GM23248 (cell line): Measurements from ENCODE around the gene IL10. TPM values are rescaled to one million over a fixed set of nuclear protein-coding genes. Genes with fewer than 3 reads are reported as not detected.

Source experiments
- DNase-seq: peaks from one replicate; pipeline ENCODE4 v3.0.0-alpha.2; 2015
- H2AFZ ChIP-seq: fragments of 200-600 bp; sonication (generic); 2 replicates; pipeline ENCODE4 v1.6.1; 2016; ENCODE audit warnings: antibody characterized with exemption
- H3F3A ChIP-seq: fragments of 200-600 bp; sonication (generic); 2 replicates; pipeline ENCODE4 v1.6.1; 2016; ENCODE audit warnings: mild to moderate bottlenecking, antibody characterized with exemption, mixed run types; ENCODE audit not compliant: insufficient read depth
- H3K27ac ChIP-seq: fragments of 200-600 bp; sonication (generic); 2 replicates; pipeline ENCODE4 v1.5.1; 2016; ENCODE audit warnings: mild to moderate bottlenecking
- H3K27me3 ChIP-seq: fragments of 200-600 bp; sonication (generic); replicated peaks from 2 replicates; pipeline ENCODE4 v1.6.1; 2016; ENCODE audit warnings: mild to moderate bottlenecking; ENCODE audit not compliant: insufficient read depth
- H3K36me3 ChIP-seq: fragments of 200-600 bp; sonication (generic); 2 replicates; pipeline ENCODE4 v1.6.1; 2016; ENCODE audit warnings: low read depth, mild to moderate bottlenecking
- H3K4me1 ChIP-seq: fragments of 200-600 bp; sonication (generic); 2 replicates; pipeline ENCODE4 v1.6.1; 2016; ENCODE audit warnings: mild to moderate bottlenecking; ENCODE audit not compliant: insufficient read depth
- H3K4me2 ChIP-seq: fragments of 200-600 bp; sonication (generic); one replicate; pipeline ENCODE4 v1.6.1; 2016; ENCODE audit warnings: mild to moderate bottlenecking; ENCODE audit not compliant: unreplicated experiment
- H3K4me3 ChIP-seq: fragments of 200-600 bp; sonication (generic); 2 replicates; pipeline ENCODE4 v1.5.1; 2016; ENCODE audit warnings: mild to moderate bottlenecking
- H3K79me2 ChIP-seq: fragments of 200-600 bp; sonication (generic); 2 replicates; pipeline ENCODE4 v1.6.1; 2016; ENCODE audit warnings: mild to moderate bottlenecking; ENCODE audit not compliant: insufficient read depth
- H3K9ac ChIP-seq: fragments of 200-600 bp; sonication (generic); 2 replicates; pipeline ENCODE4 v1.6.1; 2016; ENCODE audit warnings: mild to moderate bottlenecking
- H3K9me2 ChIP-seq: fragments of 200-600 bp; sonication (generic); 2 replicates; pipeline ENCODE4 v1.6.1; 2016; ENCODE audit warnings: mixed run types, mild to moderate bottlenecking, moderate library complexity; ENCODE audit not compliant: insufficient read depth
- H3K9me3 ChIP-seq: fragments of 200-600 bp; sonication (generic); one replicate; pipeline ENCODE4 v1.6.1; 2017; ENCODE audit warnings: low read depth
- H4K20me1 ChIP-seq: fragments of 200-600 bp; sonication (generic); 2 replicates; pipeline ENCODE4 v1.6.0; 2016; ENCODE audit not compliant: insufficient read depth
- EZH2 ChIP-seq: fragments of 200-600 bp; sonication (generic); IDR thresholded peaks from 2 replicates; pipeline ENCODE4 v1.6.1; 2018; ENCODE audit warnings: antibody characterized with exemption, mild to moderate bottlenecking; ENCODE audit not compliant: insufficient read depth, poor library complexity, severe bottlenecking
- EZH2phosphoT487 ChIP-seq: fragments of 200-600 bp; sonication (generic); IDR thresholded peaks from 2 replicates; pipeline ENCODE4 v1.6.1; 2018; ENCODE audit warnings: antibody characterized with exemption, moderate library complexity, mild to moderate bottlenecking, low read depth; ENCODE audit not compliant: insufficient read depth
- WGBS, 2 experiments: methylation state at CpG; one replicate each; pipeline ENCODE4 v1.1.6; 2015 to 2017; ENCODE audit warnings: low lambda C conversion rate in 2 of 2, low coverage in 1 of 2; ENCODE audit errors: missing lambda C conversion rate in 2 of 2; 5-methylcytosine and 5-hydroxymethylcytosine counted together
- in situ Hi-C: fragments of 300-500 bp; cut with MboI; formaldehyde crosslinking; loops from 2 replicates; pipeline ENCODE4 v1.15.0; 2020
- polyA plus RNA-seq: library from polyadenylated mRNA; unstranded; fragments of >200 nt; fragmentation: Nextera tagmentation; extraction: Ambion mirVana; gene quantifications from 2 replicates; pipeline ENCODE4 v1.2.1, GENCODE V29; 2016
- total RNA-seq: library from RNA; depleted of rRNA; stranded (reverse); fragments of >200 nt; shearing (Covaris generic); gene quantifications from 2 replicates; pipeline ENCODE4 v1.2.3, GENCODE V29; 2014

The IL10 gene
- total and polyA plus RNA-seq, 2 experiments from 2014 or later, result not detected

- Histone ChIP-seq H3K27ac (no peak overlapping the region), H3K36me3 (peaks cover 26% of the 10 kb centered on the region), H3K9me3 (no peaks in the 10 kb centered on the region), H3K27me3 (no peaks in the 10 kb centered on the region), H3K9ac (no peak overlapping the region), H3K9me2 (no peaks in the 10 kb centered on the region), H3F3A (no peaks in the 10 kb centered on the region; the same call in 1 of the 2 replicates), H3K4me1 (no peaks in the 10 kb centered on the region), H4K20me1 (no peaks in the 10 kb centered on the region), H3K4me3 (no peak overlapping the region), H3K79me2 (peaks cover 52% of the 10 kb centered on the region), H2AFZ (no peak overlapping the region), H3K4me2 (no peak overlapping the region)
- 88 to 90% methylated on average over 11 of the region's 11 CpGs for WGBS, 2 experiments
- in situ Hi-C loops, result no loop called here
- DNase-seq, result no peak
- TF ChIP-seq EZH2, result no peak
- no peak for TF ChIP-seq EZH2phosphoT487
Measured at GRCh38 chr1:206732508-206732907, 39.8 kb downstream of the IL10 start.

- H2AFZ ChIP-seq, result no peak overlapping the region
- H3K4me2 ChIP-seq, result no peak overlapping the region
- H3K9me3 ChIP-seq, result no peaks in the 10 kb centered on the region
- no peak for DNase-seq
- no peak overlapping the region for H3K4me3 ChIP-seq
- no peaks in the 10 kb centered on the region for H3K27me3 ChIP-seq
- H3K27ac ChIP-seq, result no peak overlapping the region
- WGBS, 2 experiments, result 77 to 85% methylated on average over 3 of the region's 3 CpGs
- H3K9me2 ChIP-seq, result no peaks in the 10 kb centered on the region
- H4K20me1 ChIP-seq, result peaks cover 15% of the 10 kb centered on the region; the same call in 1 of the 2 replicates
- peaks cover 82% of the 10 kb centered on the region for H3K79me2 ChIP-seq
- peaks cover 21% of the 10 kb centered on the region for H3F3A ChIP-seq
- H3K9ac ChIP-seq, result no peak overlapping the region
- H3K36me3 ChIP-seq, result peaks cover 14% of the 10 kb centered on the region
- H3K4me1 ChIP-seq, result peaks cover 16% of the 10 kb centered on the region
- TF ChIP-seq EZH2phosphoT487, result no peak
- TF ChIP-seq EZH2, result no peak
- in situ Hi-C loops, result no loop called here
Measured at GRCh38 chr1:206729507-206729906, 42.8 kb downstream of the IL10 start.

GRCh38 chr1:206729050-206729449 lies 43.2 kb downstream of the IL10 start:
- in situ Hi-C loops, result no loop called here
- Histone ChIP-seq H3K36me3 (peaks cover 14% of the 10 kb centered on the region), H4K20me1 (peaks cover 15% of the 10 kb centered on the region; the same call in 1 of the 2 replicates)

GRCh38 chr1:206728697-206728987 lies 43.7 kb downstream of the IL10 start:
- Histone ChIP-seq H3F3A (peaks cover 28% of the 10 kb centered on the region), H3K4me2 (no peak overlapping the region), H3K79me2 (peaks cover 88% of the 10 kb centered on the region), H3K9me3 (no peaks in the 10 kb centered on the region), H3K9ac (no peak overlapping the region), H3K27ac (no peak overlapping the region), H3K27me3 (no peaks in the 10 kb centered on the region), H4K20me1 (peaks cover 15% of the 10 kb centered on the region; the same call in 1 of the 2 replicates), H3K4me3 (no peak overlapping the region), H3K4me1 (peaks cover 24% of the 10 kb centered on the region), H3K9me2 (no peaks in the 10 kb centered on the region), H3K36me3 (peaks cover 14% of the 10 kb centered on the region), H2AFZ (no peak overlapping the region)
- DNase-seq, result no peak
- 93 to 98% methylated on average over 9 of the region's 9 CpGs for WGBS, 2 experiments
- in situ Hi-C loops, result no loop called here
- TF ChIP-seq EZH2phosphoT487, result no peak
- no peak for TF ChIP-seq EZH2

More at GRCh38 chr1:206729050-206729449, 43.2 kb downstream of the IL10 start:
- no peak overlapping the region for H2AFZ ChIP-seq
- no peaks in the 10 kb centered on the region for H3K9me2 ChIP-seq
- WGBS, 2 experiments, result 81 to 83% methylated on average over 6 of the region's 6 CpGs
- H3K9ac ChIP-seq, result no peak overlapping the region
- H3K9me3 ChIP-seq, result no peaks in the 10 kb centered on the region
- peaks cover 21% of the 10 kb centered on the region for H3K4me1 ChIP-seq
- no peak overlapping the region for H3K4me3 ChIP-seq
- no peaks in the 10 kb centered on the region for H3K27me3 ChIP-seq
- no peak overlapping the region for H3K27ac ChIP-seq
- peaks cover 86% of the 10 kb centered on the region for H3K79me2 ChIP-seq
- no peak overlapping the region for H3K4me2 ChIP-seq
- peaks cover 26% of the 10 kb centered on the region for H3F3A ChIP-seq
- no peak for DNase-seq
- no peak for TF ChIP-seq EZH2
- no peak for TF ChIP-seq EZH2phosphoT487
